Esophagus squamous epithelium (tissue), 4 donors: ENCODE results near the gene COQ9.

Experiments used
- CTCF ChIP-seq, 6 experiments: fragments of 450-650 bp in 4 of 6; fragments of 200-600 bp in 2 of 6; sonication (generic) in 2 of 6; IDR thresholded peaks; one replicate each; pipeline ENCODE4 v1.5.1; 2016 to 2019; ENCODE audit warnings: antibody characterized with exemption in 6 of 6, mild to moderate bottlenecking in 4 of 6, moderate library complexity in 4 of 6
- POLR2A ChIP-seq, 4 donors: fragments of 450-650 bp; IDR thresholded peaks; one replicate each; pipeline ENCODE4 v1.6.1; 2017; ENCODE audit warnings: antibody characterized with exemption in 4 of 4, mild to moderate bottlenecking in 4 of 4, moderate library complexity in 3 of 4

- no peak for TF ChIP-seq CTCF (IDR thresholded peaks at IDR 0.05)
- no peak for TF ChIP-seq POLR2A (IDR thresholded peaks at IDR 0.05)
Measured at GRCh38 chr16:57504491-57504890, 57.2 kb downstream of the COQ9 start.
